ENCODE data around the gene NUDT15.

The NUDT15 gene

DNA sequence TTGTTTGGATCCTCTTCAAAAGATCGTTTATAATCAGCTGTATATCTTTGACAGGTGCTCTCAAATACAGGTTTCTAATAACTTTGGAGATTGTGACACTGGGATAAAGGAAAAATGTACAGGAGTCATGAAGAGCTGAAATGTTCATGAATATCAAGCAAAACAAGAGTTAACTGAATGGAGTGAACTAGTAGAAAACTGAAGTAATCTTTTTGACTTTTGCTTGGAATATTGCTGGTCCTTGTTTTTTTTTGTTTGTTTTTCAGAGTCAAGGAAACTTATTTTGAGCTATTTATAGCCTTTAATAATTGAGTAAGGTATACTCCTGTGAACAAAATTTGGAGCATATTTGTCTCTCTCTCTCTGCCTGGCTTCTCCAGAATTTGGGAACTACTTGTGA is 32.0 kb downstream of the NUDT15 start:
- Histone ChIP-seq H3K9ac (ENCODE audit: low read depth, low read length) (no peak overlapping the region), H2AFZ (ENCODE audit: low read depth, low read length) (no peak overlapping the region), H3K4me1 (ENCODE audit: insufficient read depth, low read length) (peaks cover 17% of the 10 kb centered on the region), H3K27ac (ENCODE audit: low read length) (no peak overlapping the region), H3K27me3 (ENCODE audit: insufficient read depth, low read length, poor library complexity) (no peaks in the 10 kb centered on the region), H3K36me3 (ENCODE audit: insufficient read depth, low read length) (peaks cover 93% of the 10 kb centered on the region), H4K20me1 (ENCODE audit: insufficient read depth, low read length) (no peaks in the 10 kb centered on the region), H3K4me3 (ENCODE audit: low read depth in 1 of 2, low read length in 2 of 2) (no peak overlapping the region), H3K79me2 (ENCODE audit: insufficient read depth, low read length) (no peaks in the 10 kb centered on the region), H3K9me3 (ENCODE audit: insufficient read depth, low read length, severe bottlenecking) (peaks cover 63% of the 10 kb centered on the region), H3K4me2 (ENCODE audit: insufficient read depth, low read length) (no peak overlapping the region)
- TF ChIP-seq EZH2 (IDR thresholded peaks at IDR 0.05; ENCODE audit: borderline replicate concordance, low read depth, low read length, severe bottlenecking): no peak
- TF ChIP-seq, protein P1, sequence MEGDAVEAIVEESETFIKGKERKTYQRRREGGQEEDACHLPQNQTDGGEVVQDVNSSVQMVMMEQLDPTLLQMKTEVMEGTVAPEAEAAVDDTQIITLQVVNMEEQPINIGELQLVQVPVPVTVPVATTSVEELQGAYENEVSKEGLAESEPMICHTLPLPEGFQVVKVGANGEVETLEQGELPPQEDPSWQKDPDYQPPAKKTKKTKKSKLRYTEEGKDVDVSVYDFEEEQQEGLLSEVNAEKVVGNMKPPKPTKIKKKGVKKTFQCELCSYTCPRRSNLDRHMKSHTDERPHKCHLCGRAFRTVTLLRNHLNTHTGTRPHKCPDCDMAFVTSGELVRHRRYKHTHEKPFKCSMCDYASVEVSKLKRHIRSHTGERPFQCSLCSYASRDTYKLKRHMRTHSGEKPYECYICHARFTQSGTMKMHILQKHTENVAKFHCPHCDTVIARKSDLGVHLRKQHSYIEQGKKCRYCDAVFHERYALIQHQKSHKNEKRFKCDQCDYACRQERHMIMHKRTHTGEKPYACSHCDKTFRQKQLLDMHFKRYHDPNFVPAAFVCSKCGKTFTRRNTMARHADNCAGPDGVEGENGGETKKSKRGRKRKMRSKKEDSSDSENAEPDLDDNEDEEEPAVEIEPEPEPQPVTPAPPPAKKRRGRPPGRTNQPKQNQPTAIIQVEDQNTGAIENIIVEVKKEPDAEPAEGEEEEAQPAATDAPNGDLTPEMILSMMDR (IDR thresholded peaks at IDR 0.05; ENCODE audit: borderline replicate concordance, extremely low read depth, low read length, poor library complexity, severe bottlenecking): no peak
- no peak for ATAC-seq (ENCODE audit: insufficient read depth, low read depth)
- DNase-seq: no peak

DNA sequence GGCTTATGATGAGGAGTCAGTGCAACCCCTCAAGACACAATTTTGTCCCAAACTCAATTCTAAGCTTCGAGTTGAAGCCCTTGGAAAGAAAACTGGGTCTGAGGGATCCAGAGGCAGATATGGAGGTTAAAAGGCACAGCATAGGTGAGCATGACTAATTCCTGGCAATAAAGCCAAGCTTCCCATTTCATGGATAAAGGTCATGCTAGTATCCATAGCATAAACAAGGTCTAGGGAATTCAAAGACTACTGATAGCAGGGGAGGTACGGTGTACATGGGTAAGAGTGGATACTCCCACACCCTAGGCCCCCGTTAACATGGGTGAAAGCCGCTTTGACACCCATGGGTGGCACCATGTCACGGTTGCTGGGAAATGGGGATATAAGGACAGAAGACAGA is 33.4 kb downstream of the NUDT15 start:
- no peaks in the 10 kb centered on the region for H3K27me3 ChIP-seq (ENCODE audit: insufficient read depth, low read length, poor library complexity)
- DNase-seq (no peak), ATAC-seq (ENCODE audit: insufficient read depth, low read depth) (no peak)
- peaks cover 96% of the 10 kb centered on the region for H3K36me3 ChIP-seq (ENCODE audit: insufficient read depth, low read length)
- H3K4me3 ChIP-seq (ENCODE audit: low read depth in 1 of 2, low read length in 2 of 2): no peak overlapping the region; a peak in 1 of 4 replicates
- no peak overlapping the region for H2AFZ ChIP-seq (ENCODE audit: low read depth, low read length)
- H3K9ac ChIP-seq (ENCODE audit: low read depth, low read length): no peak overlapping the region
- H3K4me2 ChIP-seq (ENCODE audit: insufficient read depth, low read length): no peak overlapping the region
- H3K4me1 ChIP-seq (ENCODE audit: insufficient read depth, low read length): peaks cover 17% of the 10 kb centered on the region
- no peaks in the 10 kb centered on the region for H4K20me1 ChIP-seq (ENCODE audit: insufficient read depth, low read length)
- peaks cover 67% of the 10 kb centered on the region for H3K9me3 ChIP-seq (ENCODE audit: insufficient read depth, low read length, severe bottlenecking)
- no peaks in the 10 kb centered on the region for H3K79me2 ChIP-seq (ENCODE audit: insufficient read depth, low read length)
- TF ChIP-seq, protein P1 (IDR thresholded peaks at IDR 0.05; ENCODE audit: borderline replicate concordance, extremely low read depth, low read length, poor library complexity, severe bottlenecking): no peak
- no peak for TF ChIP-seq EZH2 (IDR thresholded peaks at IDR 0.05; ENCODE audit: borderline replicate concordance, low read depth, low read length, severe bottlenecking)
- no peak overlapping the region for H3K27ac ChIP-seq (ENCODE audit: low read length)

- H3K27ac ChIP-seq (ENCODE audit: low read length): no peak overlapping the region
- H4K20me1 ChIP-seq (ENCODE audit: insufficient read depth, low read length): no peaks in the 10 kb centered on the region
- H2AFZ ChIP-seq (ENCODE audit: low read depth, low read length): no peak overlapping the region
- H3K4me2 ChIP-seq (ENCODE audit: insufficient read depth, low read length): no peak overlapping the region
- peaks cover 66% of the 10 kb centered on the region for H3K9me3 ChIP-seq (ENCODE audit: insufficient read depth, low read length, severe bottlenecking)
- no peaks in the 10 kb centered on the region for H3K79me2 ChIP-seq (ENCODE audit: insufficient read depth, low read length)
- H3K27me3 ChIP-seq (ENCODE audit: insufficient read depth, low read length, poor library complexity): no peaks in the 10 kb centered on the region
- peaks cover 8% of the 10 kb centered on the region for H3K4me1 ChIP-seq (ENCODE audit: insufficient read depth, low read length)
- no peak overlapping the region for H3K9ac ChIP-seq (ENCODE audit: low read depth, low read length)
- TF ChIP-seq, protein P1 (IDR thresholded peaks at IDR 0.05; ENCODE audit: borderline replicate concordance, extremely low read depth, low read length, poor library complexity, severe bottlenecking): no peak
- TF ChIP-seq EZH2 (IDR thresholded peaks at IDR 0.05; ENCODE audit: borderline replicate concordance, low read depth, low read length, severe bottlenecking): no peak
- no peak overlapping the region for H3K4me3 ChIP-seq (ENCODE audit: low read depth in 1 of 2, low read length in 2 of 2)
- peaks cover 96% of the 10 kb centered on the region for H3K36me3 ChIP-seq (ENCODE audit: insufficient read depth, low read length)
- DNase-seq (peak; percentile 29), ATAC-seq (ENCODE audit: insufficient read depth, low read depth) (peak; percentile 40; the same call in 1 of the 3 replicates)
These were observed 34.8 kb downstream of the NUDT15 start for GRCh38 chr13:48072304-48072703.

DNA sequence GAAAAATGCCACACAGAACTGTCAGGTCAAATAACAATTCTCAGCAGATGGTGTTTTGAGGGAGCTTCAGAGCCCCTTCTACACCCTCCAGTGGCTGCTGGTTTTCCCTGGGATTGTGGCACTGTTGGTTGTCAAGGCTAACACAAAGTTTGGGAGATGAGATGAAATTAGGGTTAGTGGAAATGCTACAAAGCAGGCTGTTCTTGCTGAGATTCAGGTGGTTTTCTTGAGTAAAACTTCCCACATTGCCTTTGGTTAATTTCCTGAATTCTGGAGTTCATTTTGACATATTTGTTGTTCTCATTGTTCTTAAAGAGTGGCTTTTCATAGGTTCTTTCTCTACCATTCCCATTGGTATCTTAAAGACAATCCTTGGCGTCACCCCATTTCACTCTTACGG is 35.3 kb downstream of the NUDT15 start:
- no peak for DNase-seq
- no peak overlapping the region for H3K9ac ChIP-seq (ENCODE audit: low read depth, low read length)
- H3K27me3 ChIP-seq (ENCODE audit: insufficient read depth, low read length, poor library complexity): no peaks in the 10 kb centered on the region
- no peak for TF ChIP-seq EZH2 (IDR thresholded peaks at IDR 0.05; ENCODE audit: borderline replicate concordance, low read depth, low read length, severe bottlenecking)
- TF ChIP-seq, protein P1 (IDR thresholded peaks at IDR 0.05; ENCODE audit: borderline replicate concordance, extremely low read depth, low read length, poor library complexity, severe bottlenecking): no peak
- H3K36me3 ChIP-seq (ENCODE audit: insufficient read depth, low read length): peaks cover 97% of the 10 kb centered on the region
- ATAC-seq (ENCODE audit: insufficient read depth, low read depth): no peak
- peaks cover 66% of the 10 kb centered on the region for H3K9me3 ChIP-seq (ENCODE audit: insufficient read depth, low read length, severe bottlenecking)
- H2AFZ ChIP-seq (ENCODE audit: low read depth, low read length): no peak overlapping the region
- H3K79me2 ChIP-seq (ENCODE audit: insufficient read depth, low read length): no peaks in the 10 kb centered on the region
- no peak overlapping the region for H3K27ac ChIP-seq (ENCODE audit: low read length)
- no peak overlapping the region for H3K4me2 ChIP-seq (ENCODE audit: insufficient read depth, low read length)
- H3K4me3 ChIP-seq (ENCODE audit: low read depth in 1 of 2, low read length in 2 of 2): no peak overlapping the region
- no peaks in the 10 kb centered on the region for H4K20me1 ChIP-seq (ENCODE audit: insufficient read depth, low read length)
- H3K4me1 ChIP-seq (ENCODE audit: insufficient read depth, low read length): peaks cover 3% of the 10 kb centered on the region
